HT1080 (cell line): ENCODE data around the gene PXN. TPM values are rescaled to one million over a fixed set of nuclear protein-coding genes. Genes with fewer than 3 reads are reported as not detected.

ENCODE experiments used
- DNase-seq: peaks from one replicate; pipeline ENCODE4 v3.0.0-alpha.2; 2015; ENCODE audit warnings: low read depth
- polyA plus RNA-seq, 2 experiments: library from polyadenylated mRNA; depleted of rRNA; stranded (reverse); fragments of >200 nt; gene quantifications; 2 replicates each; pipeline ENCODE4 v1.2.3, GENCODE V29; 2015
- total RNA-seq: library from RNA; depleted of rRNA; stranded (reverse); fragments of >200 nt; shearing (Covaris generic); gene quantifications from 2 replicates; pipeline ENCODE4 v1.2.3, GENCODE V29; 2014; rRNA removed

PXN gene
- total RNA-seq = 162 and 238 TPM in 2 replicates
- polyA plus RNA-seq (2015; cell fraction: cytosol; rRNA removed) = 426 and 497 TPM in 2 replicates
- 415 and 447 TPM in 2 replicates for polyA plus RNA-seq (2015; cell fraction: nucleus; rRNA removed)

GRCh38 chr12:120265473-120266179 is at the start of gene PXN:
Gene PXN (minus strand): TSS chr12:120265730. CDS start chr12:120265629, 101 bp downstream.
- DNase-seq = peak; percentile 76

DNA sequence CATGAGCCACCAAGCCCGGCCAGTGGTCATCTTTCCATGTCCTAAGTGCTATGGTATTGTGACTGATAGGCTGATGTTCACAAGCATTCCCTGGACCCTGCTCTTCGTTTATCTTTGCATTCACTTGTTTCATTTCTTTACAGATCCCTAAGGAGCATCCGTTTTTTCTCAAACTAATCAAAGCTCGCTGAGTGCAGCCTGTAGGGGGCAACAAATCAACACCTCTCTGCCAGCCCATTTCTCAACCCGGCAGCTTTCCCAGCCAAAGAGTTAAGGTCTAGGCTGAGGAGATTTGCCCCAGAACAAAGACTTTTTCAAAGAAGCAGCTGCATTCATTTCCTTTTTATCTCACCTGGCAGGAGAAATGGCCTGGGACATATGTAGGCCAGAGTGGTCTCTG is 48.7 kb upstream of the PXN start:
- DNase-seq = peak; percentile 35

GRCh38 chr12:120301962-120302815 is 36.7 kb upstream of the PXN start, which contains the start of gene SIRT4:
Gene SIRT4 (plus strand): TSS chr12:120302321. CDS start chr12:120303562, 1,241 bp downstream.
- DNase-seq = peak; percentile 94

DNA sequence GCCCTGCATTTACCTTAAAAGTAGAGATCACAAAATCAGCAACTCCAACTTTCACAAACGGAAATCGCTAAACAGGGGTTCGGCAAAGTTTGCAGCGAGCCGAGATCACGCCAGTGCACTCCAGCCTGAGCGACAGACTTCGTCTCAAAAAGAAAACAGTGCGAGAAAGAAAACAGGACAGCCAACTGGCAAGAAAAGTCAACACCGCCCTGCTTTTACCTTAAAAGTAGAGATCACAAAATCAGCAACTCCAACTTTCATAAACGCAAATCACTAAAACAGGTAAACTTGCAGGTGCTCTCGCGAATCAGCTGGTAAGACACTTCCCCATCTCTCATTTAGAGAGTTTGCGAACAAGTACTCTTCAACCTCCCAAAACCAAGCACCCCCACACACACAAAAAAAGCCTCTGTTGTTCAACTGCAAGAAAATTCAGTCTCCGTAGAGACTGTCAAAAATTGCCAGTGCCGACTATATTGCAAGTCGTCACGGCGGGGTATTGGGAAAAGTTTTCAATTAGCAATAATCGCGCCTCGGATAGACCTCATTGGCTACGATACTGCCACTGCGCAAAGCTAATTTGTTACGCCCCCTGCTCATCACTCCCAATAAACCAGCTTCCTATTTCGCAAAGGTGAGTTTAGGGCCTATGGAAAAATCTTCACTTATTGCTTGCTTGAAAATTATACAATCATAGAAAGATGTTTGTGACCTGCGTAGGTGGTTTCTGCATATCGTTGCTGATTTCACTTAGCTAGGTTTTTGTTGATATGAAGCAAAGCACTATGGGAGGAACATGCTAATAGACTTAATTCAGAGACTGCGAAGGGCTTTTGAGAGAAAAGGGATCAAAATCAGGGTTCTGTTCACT is 27.4 kb upstream of the PXN start, which contains the start of gene RNU4-1:
Gene RNU4-1 (minus strand): TSS at position 577 of the 871 bp plus-strand sequence.
- peak; percentile 99 for DNase-seq

GRCh38 chr12:120292411-120292660 is 26.8 kb upstream of the PXN start:
- DNase-seq = no peak

DNA sequence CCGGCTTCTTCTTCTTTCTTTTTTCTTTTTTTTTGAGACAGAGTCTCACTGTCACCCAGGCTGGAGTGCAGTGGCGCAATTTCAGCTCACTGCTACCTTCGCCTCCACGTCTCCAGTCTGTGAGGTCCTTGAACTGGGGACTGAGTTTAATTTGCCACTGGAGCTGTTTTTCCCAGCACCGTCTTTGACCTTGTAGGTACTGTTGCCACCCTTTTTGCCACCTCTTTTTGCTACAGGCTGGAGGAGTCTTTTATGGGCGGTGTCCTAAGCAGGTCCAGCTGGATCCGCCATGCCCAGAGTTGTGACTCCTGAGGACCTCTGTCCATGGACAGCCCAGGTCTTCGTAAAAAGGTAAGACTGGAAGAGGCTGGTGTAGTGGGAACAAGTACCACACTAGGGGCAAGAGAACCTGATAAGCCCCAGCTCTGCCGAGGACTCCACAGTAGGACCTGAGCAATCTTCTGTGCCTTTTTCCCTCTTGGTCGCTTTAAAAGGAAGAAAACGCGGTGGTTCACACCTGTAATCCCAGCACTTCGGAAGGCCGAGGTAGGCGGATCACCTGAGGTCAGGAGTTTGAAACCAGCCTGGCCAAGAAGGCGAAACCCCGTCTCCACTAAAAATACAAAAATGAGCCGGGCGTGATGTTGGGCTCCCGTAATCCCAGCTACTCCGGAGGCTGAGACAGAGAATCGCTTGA is 25.2 kb upstream of the PXN start:
- DNase-seq = no peak

GRCh38 chr12:120287491-120287890 is 22.0 kb upstream of the PXN start:
- no peak for DNase-seq

GRCh38 chr12:120286768-120287490 is 21.4 kb upstream of the PXN start:
- DNase-seq = no peak

DNA sequence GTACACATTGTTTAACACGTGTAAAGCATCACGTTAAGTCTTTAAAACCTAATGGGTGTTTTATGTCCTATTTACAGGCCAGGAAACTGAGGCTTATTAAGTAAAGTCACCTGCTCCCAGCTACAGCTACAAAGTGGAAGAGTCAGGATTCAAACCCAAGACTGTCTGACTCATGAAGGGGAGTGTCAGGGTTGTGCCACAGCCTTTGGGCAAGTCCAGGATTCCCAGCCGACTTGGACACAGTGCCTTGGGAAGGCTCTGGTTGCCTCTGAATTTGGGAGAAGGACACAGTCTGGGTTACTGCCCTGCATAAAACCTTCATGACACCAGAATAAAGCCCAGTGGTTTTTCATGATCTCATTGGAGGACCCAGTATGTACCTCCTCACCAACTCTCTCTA is 18.9 kb upstream of the PXN start:
- no peak for DNase-seq

- no peak for DNase-seq
Observed at GRCh38 chr12:120283318-120283717, 17.8 kb upstream of the PXN start.

- no peak for DNase-seq
Observed at GRCh38 chr12:120278137-120279069, 12.9 kb upstream of the PXN start.

GRCh38 chr12:120276734-120277133 is 11.2 kb upstream of the PXN start:
- DNase-seq = no peak

- no peak for DNase-seq
Observed at GRCh38 chr12:120267736-120268135, 2.2 kb upstream of the PXN start.

DNA sequence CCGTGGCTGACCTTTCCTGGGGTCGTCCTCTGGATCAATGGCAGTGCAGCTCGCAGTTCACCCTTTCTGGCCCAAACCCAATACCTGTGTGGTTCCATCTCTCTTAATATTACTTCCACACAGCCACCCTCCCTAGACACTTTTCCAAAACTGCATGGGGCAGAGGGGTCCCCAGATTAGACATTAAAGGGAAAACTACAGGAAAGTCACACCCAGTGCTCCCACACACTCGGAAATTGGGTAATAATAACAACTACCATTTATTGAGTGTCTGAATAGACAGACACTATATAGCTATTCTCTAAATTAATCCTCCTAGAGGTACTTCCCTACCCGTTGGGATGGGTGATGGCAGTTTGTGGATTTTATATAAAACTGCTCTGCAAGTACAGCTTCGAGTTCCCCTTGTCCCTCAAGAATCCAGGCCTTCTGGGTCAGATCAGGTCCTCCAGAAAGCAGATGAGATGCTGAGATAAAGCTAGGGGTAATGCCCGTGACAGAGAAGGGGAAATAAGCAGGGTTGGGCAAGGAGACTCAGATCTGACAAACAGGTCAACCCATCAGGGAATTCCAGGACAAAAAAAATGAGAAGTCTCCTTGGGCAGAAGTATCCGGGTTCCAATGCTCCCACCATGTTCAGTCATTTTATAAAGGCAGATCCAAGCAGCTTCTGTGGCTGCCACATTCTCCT is 795 bp upstream of the PXN start:
- no peak for DNase-seq

DNA sequence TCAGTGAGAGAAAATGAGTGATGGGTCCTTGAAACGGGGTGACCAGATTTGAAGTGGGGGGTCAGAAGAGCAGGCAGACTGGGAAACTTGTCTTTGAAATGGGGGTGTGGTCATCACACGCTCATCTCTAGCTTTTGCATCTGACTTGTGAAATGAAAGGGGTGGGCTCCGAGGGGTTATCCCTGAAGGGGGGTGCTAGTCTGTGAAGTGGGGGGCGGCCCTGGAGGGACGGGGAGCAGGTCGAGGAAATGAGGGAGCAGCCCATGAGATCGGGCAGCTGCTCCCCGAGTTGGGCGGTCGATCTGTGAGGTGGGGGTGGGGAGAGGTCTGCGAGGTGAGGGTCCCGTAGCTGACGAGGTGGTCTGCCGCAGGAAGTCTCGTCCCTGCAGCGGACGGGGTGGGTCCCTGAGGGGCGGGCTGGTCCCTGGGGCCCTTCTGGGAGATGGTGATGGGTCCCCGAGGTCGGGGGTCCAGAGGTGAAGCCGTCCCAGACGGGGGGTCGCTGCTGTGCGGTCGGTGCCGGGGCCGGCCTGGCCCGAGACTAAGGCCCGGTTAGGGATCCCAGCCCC is 542 bp downstream of the PXN start:
- no peak for DNase-seq

GRCh38 chr12:120264086-120264903 is 1.2 kb downstream of the PXN start:
- peak; percentile 17 for DNase-seq

DNA sequence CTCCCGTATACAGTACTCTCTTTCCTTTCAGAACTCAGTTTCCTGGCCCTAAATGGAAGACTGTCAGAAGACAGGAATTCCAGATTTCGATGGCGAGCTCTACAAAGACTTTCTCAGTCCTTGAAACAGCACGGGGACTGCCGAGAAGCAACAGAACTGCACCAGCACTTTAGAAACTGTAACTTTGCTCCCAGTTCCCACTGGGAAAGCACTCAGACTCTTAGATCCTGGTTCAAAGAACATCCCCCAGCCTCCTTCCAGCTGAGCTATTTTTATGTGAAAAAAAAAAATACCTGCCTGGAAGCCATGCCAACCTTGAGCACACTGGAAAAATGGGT is 1.8 kb downstream of the PXN start:
- no peak for DNase-seq
